ENCODE data around the gene ADORA3.

DNA sequence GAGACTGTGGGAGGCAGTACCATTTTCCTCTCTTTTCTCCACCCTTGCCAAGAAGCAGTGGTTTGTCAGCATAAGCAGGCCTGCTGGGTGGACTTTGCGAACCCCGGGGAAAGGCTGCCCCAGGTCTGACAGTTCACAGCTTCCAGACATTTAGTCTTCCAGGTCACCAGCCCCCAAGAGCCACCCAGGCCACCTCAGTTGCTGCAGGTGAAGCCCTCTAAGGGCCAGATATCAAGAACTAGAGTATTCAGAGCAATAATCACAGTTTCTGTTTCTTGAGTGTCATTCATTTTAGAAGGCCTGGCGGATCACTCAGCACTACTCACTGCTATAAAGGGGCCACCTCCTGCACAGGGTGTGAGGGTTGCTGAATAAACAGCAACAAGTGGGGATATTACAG, 9.5 kb upstream of the ADORA3 start:
- no peak for TF ChIP-seq EZH2 (IDR thresholded peaks at IDR 0.05; ENCODE audit: borderline replicate concordance, insufficient read depth, low read length, poor library complexity, severe bottlenecking)
- TF ChIP-seq, protein P1, sequence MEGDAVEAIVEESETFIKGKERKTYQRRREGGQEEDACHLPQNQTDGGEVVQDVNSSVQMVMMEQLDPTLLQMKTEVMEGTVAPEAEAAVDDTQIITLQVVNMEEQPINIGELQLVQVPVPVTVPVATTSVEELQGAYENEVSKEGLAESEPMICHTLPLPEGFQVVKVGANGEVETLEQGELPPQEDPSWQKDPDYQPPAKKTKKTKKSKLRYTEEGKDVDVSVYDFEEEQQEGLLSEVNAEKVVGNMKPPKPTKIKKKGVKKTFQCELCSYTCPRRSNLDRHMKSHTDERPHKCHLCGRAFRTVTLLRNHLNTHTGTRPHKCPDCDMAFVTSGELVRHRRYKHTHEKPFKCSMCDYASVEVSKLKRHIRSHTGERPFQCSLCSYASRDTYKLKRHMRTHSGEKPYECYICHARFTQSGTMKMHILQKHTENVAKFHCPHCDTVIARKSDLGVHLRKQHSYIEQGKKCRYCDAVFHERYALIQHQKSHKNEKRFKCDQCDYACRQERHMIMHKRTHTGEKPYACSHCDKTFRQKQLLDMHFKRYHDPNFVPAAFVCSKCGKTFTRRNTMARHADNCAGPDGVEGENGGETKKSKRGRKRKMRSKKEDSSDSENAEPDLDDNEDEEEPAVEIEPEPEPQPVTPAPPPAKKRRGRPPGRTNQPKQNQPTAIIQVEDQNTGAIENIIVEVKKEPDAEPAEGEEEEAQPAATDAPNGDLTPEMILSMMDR (IDR thresholded peaks at IDR 0.05; ENCODE audit: poor library complexity, severe bottlenecking) = no peak

Measured in neural cell (in vitro differentiated cells).